Raji (cell line): Measurements from ENCODE around the gene SLC50A1.
A peak's percentile ranks its signal among the peaks of the same experiment; 100 is the strongest.

Source experiments
- POLR2A ChIP-seq: IDR thresholded peaks from 2 replicates; pipeline ENCODE4 v1.6.1; 2011; ENCODE audit warnings: low read depth, low read length, control low read depth; ENCODE audit not compliant: insufficient read depth

The SLC50A1 gene

DNA sequence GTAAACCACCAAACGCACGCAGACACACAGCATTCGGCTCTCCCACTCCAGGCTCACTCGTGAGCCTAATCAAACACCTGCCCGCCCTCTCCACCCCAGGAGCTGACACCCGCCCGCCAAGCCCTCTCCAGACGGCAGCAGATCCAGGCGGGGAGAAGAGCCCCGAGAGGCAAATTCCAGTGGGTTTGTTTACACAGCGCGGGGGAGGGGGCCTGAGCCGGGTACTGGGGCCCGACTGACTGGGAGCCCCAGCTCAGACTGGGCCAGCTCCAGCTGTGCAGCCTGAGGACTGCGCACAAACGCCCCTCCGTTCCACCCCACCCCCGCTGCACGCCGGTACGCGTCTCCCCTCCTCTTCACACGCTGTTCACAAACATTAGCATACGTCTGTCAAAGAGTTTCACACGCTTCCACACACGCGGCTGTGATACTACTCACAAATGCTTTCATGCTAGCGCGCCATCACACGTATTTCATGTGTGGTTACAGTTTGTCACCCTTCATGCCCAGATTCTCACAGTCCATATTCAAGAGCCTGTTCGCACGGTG lies 9.0 kb upstream of the SLC50A1 start:
- no peak for TF ChIP-seq POLR2A

DNA sequence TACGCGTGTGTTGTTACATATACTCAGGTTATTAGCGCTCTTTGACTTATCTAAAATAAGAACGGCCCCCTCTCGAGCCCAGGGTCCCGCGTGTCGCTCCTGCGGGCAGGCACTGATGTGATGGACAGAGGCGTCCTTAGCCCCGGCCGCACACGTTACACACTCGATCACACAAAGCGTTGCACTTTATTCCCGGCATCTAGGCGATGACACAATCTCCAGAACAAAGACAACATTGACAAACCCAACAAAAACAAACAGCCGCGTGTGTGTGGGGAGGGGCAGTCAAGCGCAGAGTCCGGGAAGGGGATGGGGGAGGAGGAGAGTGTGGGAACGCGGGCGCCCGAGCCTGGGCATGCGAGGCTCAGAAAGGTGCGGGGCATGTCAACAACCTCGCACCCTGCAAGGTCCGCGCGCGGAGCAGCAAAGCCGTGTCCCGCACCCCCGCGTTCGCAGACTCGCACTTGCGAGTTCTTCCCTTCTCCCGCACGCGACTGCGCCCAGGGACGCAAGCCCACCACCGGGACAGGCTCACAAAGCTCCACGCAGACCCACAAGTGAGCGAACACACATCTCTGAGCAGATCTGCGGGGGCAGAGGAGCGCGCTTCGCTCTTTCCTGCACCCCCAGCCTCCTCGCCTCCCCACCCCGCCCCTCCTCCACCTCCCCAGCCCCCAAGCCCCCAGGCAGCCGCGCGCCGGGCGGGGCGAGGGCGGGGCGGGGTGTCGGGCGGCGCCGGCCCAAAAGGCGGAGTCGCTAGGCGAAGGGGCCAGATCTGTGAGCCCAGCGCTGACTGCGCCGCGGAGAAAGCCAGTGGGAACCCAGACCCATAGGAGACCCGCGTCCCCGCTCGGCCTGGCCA lies 8.3 kb upstream of the SLC50A1 start, which contains the start of gene EFNA1:
TSS of gene EFNA1 (plus strand) at position 772 of the 862 bp plus-strand sequence. CDS start 102 bp downstream, outside the sequence.
- TF ChIP-seq POLR2A = no peak

DNA sequence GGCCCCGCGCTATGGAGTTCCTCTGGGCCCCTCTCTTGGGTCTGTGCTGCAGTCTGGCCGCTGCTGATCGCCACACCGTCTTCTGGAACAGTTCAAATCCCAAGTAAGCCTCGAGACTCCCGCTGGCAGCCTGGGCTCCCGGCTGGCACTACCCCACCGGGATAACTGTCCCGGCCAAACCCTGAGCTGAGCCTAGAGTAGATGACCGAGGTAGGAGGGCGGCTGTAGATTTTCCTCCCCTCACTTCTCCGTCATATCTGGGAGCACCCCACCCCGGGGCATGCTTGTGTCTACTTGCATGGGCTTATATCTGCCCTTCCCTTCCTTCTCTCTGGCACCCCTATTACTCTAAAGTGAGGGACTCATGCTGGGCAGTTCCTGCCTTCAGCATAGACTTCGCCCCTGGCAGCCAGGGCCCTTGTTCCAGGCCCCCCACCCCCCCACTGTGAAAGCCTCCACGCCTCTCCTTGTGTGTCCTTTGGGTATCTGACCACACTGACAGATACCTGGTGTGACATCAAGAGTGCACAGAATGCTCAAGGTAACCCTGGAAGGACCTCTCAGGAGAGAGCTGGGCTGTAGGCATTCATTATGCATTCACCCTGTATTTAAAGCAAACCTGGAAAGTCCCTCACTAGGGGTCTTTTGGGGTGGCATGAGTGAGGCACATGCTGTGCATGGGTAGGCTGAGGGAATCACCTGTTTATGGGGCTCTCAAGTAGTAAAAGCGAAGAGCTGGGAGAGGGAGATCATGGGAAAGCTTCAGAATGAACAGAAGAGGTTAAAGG lies 7.5 kb upstream of the SLC50A1 start:
- no peak for TF ChIP-seq POLR2A

DNA sequence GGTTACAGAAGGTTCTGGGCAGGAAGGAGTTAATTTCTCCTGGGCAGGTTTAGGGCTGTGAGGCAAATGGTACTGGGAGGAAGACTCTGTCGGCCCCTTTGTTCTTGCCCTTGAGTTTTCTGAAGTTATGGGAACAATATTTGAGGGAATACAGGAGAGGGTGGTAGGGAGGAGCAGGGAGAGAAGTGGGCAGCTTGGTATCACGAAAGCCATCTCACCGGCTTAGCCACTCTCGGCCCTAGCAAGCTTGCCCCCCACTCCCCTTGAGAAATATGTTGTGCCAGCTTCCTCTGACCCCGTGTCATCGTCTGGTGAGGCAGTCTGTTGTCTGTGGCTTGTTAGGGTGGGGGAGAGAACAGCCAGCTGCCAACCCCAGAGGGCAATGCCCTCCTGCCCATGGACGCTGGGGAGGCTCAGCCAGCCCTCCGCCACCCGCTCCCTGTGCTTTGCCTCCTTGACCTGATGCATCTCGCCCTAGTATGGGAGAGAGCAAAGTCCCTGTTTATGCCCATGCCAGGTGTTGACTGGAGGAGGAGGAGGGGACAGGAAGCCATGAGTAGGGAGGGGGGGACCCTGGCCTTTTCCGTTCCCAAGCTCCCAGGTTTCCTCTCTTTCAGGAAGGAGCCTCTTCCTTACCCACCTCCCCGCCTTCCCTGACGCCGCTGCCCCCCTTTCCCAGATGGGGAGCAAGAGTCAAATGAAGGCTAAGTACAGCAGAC lies 6.7 kb upstream of the SLC50A1 start:
- no peak for TF ChIP-seq POLR2A

DNA sequence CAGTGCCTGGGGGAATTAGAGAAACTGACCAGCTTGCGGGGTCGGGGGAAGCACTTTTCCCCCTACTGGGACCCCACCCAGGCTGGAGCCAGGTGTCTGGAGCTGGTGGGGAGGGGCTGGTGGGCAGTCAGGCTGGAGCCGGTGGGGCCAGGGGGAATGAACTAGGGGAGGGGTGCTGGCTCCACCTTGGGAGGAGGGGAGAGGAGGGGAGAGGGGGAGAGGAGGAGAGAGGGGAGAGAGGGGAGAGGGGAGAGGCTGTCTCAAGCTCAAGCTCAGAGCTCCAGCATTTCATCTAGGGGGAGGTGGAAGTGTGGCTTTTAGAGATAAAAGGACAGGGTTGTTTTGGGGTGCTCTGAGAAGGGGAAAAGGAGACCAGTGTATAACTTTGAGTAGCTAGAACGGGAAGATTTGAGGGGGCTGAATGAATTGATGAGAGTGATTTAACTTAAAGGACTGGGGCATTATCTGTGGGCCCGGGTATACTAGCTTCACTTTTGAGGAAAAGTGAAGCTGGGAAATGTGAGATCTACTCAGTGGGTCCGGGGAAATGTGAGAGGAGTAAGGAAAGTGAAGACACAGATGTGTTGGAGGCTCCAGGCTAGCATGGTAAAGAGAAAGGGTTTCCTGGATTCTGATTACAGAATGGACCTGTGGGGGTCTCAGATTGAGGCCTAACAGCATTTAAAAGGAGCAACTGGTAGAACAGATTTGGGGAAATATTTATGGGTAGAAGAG lies 5.2 kb upstream of the SLC50A1 start:
- no peak for TF ChIP-seq POLR2A

DNA sequence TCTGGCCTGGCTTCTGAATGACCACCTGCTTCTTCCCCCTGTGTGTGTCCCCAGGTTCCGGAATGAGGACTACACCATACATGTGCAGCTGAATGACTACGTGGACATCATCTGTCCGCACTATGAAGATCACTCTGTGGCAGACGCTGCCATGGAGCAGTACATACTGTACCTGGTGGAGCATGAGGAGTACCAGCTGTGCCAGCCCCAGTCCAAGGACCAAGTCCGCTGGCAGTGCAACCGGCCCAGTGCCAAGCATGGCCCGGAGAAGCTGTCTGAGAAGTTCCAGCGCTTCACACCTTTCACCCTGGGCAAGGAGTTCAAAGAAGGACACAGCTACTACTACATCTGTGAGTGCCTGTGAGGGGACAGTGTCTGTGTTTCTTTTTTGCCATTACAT lies 4.4 kb upstream of the SLC50A1 start:
- TF ChIP-seq POLR2A = no peak

DNA sequence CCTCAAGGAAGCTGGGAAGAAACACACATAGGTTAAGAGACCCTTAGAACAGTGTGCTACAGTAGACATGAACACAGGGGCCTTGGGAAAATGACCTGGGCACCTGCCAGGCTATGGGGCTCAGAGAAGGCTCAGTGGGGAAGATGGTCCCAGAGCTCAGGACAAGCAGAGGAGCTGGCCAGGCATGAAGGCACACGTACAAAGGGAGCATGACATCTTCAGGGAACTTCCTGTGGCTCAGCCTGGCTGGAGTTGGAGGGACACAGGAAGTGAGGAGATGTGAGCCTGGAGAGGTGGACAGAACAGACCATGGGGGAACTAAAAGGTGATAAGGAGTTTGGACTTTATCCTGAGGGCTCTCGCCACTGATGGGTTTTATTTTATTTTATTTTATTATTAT lies 3.8 kb upstream of the SLC50A1 start:
- TF ChIP-seq POLR2A = no peak

DNA sequence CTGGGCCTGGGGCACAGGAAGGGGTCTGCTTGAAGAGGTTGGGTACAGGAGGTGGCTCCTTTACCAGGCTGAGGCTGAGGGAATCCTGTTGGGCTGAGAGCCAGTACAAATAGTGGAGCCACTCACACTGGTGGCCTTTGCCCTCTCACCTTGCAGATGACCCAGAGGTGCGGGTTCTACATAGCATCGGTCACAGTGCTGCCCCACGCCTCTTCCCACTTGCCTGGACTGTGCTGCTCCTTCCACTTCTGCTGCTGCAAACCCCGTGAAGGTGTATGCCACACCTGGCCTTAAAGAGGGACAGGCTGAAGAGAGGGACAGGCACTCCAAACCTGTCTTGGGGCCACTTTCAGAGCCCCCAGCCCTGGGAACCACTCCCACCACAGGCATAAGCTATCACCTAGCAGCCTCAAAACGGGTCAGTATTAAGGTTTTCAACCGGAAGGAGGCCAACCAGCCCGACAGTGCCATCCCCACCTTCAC lies 1.8 kb upstream of the SLC50A1 start:
- no peak for TF ChIP-seq POLR2A

DNA sequence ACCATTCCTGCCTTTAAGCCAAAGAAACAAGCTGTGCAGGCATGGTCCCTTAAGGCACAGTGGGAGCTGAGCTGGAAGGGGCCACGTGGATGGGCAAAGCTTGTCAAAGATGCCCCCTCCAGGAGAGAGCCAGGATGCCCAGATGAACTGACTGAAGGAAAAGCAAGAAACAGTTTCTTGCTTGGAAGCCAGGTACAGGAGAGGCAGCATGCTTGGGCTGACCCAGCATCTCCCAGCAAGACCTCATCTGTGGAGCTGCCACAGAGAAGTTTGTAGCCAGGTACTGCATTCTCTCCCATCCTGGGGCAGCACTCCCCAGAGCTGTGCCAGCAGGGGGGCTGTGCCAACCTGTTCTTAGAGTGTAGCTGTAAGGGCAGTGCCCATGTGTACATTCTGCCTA lies 1.3 kb upstream of the SLC50A1 start:
- no peak for TF ChIP-seq POLR2A

DNA sequence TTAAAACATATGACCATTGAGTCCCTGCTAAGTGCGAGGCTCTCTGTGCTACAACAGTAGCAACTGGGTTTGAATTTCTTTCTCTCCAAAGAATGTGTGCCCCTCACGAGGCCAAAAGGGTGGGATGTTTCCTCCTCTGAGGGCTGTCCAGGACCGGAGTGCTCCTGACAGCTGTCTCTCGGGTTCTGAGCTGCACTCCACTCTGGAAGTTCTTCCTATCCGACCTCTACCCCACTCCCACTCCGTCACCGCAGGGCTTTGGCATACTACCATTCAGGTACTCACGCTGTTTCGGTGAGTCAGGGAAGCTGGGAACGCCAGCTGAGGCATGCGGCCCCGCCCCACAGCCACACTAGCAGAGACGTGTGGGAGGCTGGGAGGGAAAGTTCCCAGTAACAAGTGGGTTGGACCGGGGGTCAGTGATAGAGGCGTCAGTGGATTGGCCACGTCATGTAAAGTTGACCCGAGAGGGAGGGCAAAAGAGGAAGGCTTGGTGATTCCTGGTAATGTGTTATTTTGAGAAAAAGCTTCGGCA lies 705 bp upstream of the SLC50A1 start:
- TF ChIP-seq POLR2A = no peak

DNA sequence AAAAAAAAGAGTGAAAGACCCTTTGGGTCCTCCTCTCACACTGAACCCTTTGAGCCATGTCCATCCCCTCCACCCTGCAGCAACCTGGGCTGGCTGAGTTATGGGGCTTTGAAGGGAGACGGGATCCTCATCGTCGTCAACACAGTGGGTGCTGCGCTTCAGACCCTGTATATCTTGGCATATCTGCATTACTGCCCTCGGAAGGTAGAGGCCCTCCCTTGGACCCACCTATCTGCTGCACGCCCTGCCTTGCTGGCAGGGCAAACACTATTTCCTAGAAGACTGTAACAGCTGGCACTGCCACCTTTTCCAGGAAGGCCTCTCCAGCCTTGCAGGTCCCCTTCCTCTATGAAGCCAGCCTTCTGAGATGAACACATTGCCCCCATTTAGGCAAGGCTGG lies 1.1 kb downstream of the SLC50A1 start:
- peak; percentile 43; the same call in 1 of the 2 replicates for TF ChIP-seq POLR2A

DNA sequence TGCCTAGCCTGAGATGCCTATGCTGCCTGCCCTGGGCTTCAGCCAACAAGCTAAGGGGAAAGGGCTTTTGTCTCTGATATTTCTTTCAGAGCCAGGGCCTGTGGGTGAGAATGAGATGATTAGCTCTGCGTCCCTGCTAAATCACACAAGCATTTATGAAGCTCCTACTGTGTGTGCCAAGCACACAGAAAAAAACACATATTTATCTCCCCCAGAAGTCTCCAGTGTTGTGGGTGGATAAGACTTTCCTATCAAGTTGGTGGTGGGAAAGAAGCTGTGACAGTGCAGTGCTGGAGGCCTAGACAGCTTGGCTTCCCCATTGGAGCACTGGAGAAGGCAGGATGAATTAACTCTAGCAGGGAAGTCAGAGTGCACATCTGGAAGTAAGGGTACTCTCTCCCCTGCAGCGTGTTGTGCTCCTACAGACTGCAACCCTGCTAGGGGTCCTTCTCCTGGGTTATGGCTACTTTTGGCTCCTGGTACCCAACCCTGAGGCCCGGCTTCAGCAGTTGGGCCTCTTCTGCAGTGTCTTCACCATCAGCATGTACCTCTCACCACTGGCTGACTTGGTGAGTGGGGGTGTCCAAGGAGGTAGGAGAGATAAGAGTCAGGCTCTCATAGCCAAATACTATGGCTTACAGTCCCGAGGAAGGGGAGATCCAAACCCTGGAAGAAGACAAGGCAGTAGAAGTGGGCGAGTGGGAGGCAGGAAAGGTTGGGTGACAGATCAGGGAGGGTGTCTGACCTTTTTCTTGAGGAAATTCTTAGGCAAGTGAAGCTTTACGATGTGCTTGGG lies 1.7 kb downstream of the SLC50A1 start:
- no peak; the same call in 1 of the 2 replicates for TF ChIP-seq POLR2A
